Adrenal gland (tissue), 5 donors: ENCODE results near the gene SLC48A1.

Experiments used
- CTCF ChIP-seq, 6 experiments: fragments of 450-650 bp in 4 of 6; fragments of 200-600 bp in 2 of 6; sonication (generic) in 1 of 6; IDR thresholded peaks; 1 replicate in 5 of 6; 2 replicates in 1 of 6; pipeline versions ENCODE4 v1.5.1 to v1.8.0; 2016 to 2021; ENCODE audit warnings: antibody characterized with exemption in 6 of 6, mild to moderate bottlenecking in 2 of 6, moderate library complexity in 1 of 6
- POLR2A ChIP-seq, 2 donors: fragments of 450-650 bp; IDR thresholded peaks; one replicate each; pipeline ENCODE4 v1.6.1; 2017; ENCODE audit warnings: antibody characterized with exemption in 2 of 2, mild to moderate bottlenecking in 2 of 2, moderate library complexity in 1 of 2
- donor health status: DM: no; HTN: no; CAD: no.

DNA sequence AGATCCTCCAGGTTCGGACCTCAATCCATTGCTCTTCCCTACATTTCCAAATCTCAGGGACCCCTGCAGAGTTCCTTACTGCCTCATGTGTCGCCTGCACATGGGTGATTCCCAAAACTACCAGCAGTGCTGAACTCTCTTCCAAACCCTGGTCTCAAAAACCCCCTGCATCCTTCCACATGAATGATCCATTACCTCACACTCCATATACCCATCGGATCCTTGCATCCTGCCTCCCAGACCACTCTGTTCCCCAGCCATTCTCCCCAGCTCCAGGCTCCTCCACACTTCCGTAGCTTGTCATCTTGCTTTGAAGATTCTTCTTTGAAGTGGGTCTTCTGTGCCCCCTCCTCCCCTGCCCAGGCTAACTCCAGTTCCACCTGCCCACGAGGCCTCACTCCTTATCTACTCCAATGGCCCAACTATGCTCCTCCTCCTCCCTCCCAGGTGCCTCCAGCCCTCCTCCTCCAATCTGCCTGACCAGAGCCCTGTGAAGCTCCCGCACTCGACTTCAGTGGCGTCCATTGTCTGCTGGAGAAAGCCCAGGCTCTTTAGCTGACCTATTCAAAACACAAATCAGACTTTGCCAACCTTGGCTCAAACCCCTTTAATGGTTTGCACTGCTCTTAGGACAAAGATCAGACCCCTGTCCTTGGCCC lies 28.1 kb upstream of the SLC48A1 start:
- no peak for TF ChIP-seq CTCF (IDR thresholded peaks at IDR 0.05)
- TF ChIP-seq POLR2A (IDR thresholded peaks at IDR 0.05): no peak
